OCI-LY7 (cell line): ENCODE data around the gene RFFL. TPM values are rescaled to one million over a fixed set of nuclear protein-coding genes. Genes with fewer than 3 reads are reported as not detected.

Experiments
- BruUV-seq: library from RNA; stranded (reverse); fragments of 400-500 nt; replicated peaks from 2 replicates; lab custom pipeline; 2021; lab: Mats Ljungman, UMichigan
- CTCF ChIA-PET: fragments of 300-600 bp; sonication (Branson Sonifier 250); formaldehyde crosslinking; loops from one replicate; lab custom pipeline; 2022; ENCODE audit warnings: antibody characterized with exemption; ENCODE audit not compliant: unreplicated experiment; lab: Charles Lee
- POLR2A ChIA-PET: fragments of 300-600 bp; sonication (Branson Sonifier 250); formaldehyde crosslinking; loops from one replicate; lab custom pipeline; 2022; ENCODE audit warnings: antibody characterized with exemption; lab: Charles Lee
- DNase-seq: peaks from one replicate; pipeline ENCODE4 v3.0.0-alpha.2; 2015; ENCODE audit warnings: low spot score
- H2AFZ ChIP-seq: fragments of 200-600 bp; sonication (generic), shearing (Covaris generic); 2 replicates; pipeline ENCODE4 v1.6.1; 2014; ENCODE audit warnings: mild to moderate bottlenecking, antibody characterized with exemption, low read length, moderate library complexity
- H3K27ac ChIP-seq: fragments of 200-600 bp; sonication (generic); 2 replicates; pipeline ENCODE4 v1.5.1; 2014; ENCODE audit warnings: mixed run types, low read depth, mild to moderate bottlenecking, moderate library complexity, low read length, inconsistent platforms; ENCODE audit not compliant: poor library complexity, severe bottlenecking
- H3K36me3 ChIP-seq: fragments of 200-600 bp; sonication (generic); 2 replicates; pipeline ENCODE4 v1.6.1; 2014; ENCODE audit warnings: mild to moderate bottlenecking, antibody characterized with exemption, low read length, moderate library complexity, mixed read lengths; ENCODE audit not compliant: insufficient read depth
- H3K4me1 ChIP-seq: fragments of 200-600 bp; sonication (generic); 2 replicates; pipeline ENCODE4 v1.5.1; 2014; ENCODE audit warnings: mild to moderate bottlenecking, low read length; ENCODE audit not compliant: insufficient read depth, poor library complexity, severe bottlenecking
- H3K4me2 ChIP-seq: fragments of 200-600 bp; sonication (generic); 2 replicates; pipeline ENCODE4 v1.6.1; 2014; ENCODE audit warnings: mild to moderate bottlenecking, low read length
- H3K4me3 ChIP-seq: fragments of 200-600 bp; sonication (generic); 2 replicates; pipeline ENCODE4 v1.5.1; 2014; ENCODE audit warnings: mild to moderate bottlenecking, low read depth, low read length; ENCODE audit not compliant: poor library complexity, severe bottlenecking
- H3K79me2 ChIP-seq: fragments of 200-600 bp; sonication (generic); 2 replicates; pipeline ENCODE4 v1.6.1; 2016; ENCODE audit warnings: low read depth, mild to moderate bottlenecking, low read length, moderate library complexity, mixed read lengths; ENCODE audit not compliant: insufficient read depth
- H3K9me2 ChIP-seq: fragments of 200-600 bp; sonication (generic); 2 replicates; pipeline ENCODE4 v1.6.1; 2016; ENCODE audit warnings: mild to moderate bottlenecking, low read length, mixed read lengths; ENCODE audit not compliant: insufficient read depth
- H3K9me3 ChIP-seq: fragments of 200-600 bp; sonication (generic); 2 replicates; pipeline ENCODE4 v1.6.1; 2014; ENCODE audit warnings: mild to moderate bottlenecking, mixed run types, low read length, mixed read lengths
- H4K20me1 ChIP-seq: fragments of 200-600 bp; sonication (generic); 2 replicates; pipeline ENCODE4 v1.6.1; 2014; ENCODE audit warnings: mild to moderate bottlenecking, antibody characterized with exemption, low read length, moderate library complexity, mixed read lengths; ENCODE audit not compliant: insufficient read depth
- CTCF ChIP-seq: fragments of 200-600 bp; sonication (generic); conservative IDR thresholded peaks from 2 replicates; pipeline ENCODE4 v1.5.1; 2014; ENCODE audit warnings: mild to moderate bottlenecking, antibody characterized with exemption, low read length, moderate library complexity, mixed read lengths
- EZH2phosphoT487 ChIP-seq: fragments of 200-600 bp; sonication (generic); IDR thresholded peaks from 2 replicates; pipeline ENCODE4 v1.6.1; 2018; ENCODE audit warnings: low read depth, borderline replicate concordance, mild to moderate bottlenecking, mixed run types, antibody characterized with exemption, low read length, moderate library complexity, mixed read lengths
- intact Hi-C: fragments of 100-400 bp; cut with micrococcal nuclease; formaldehyde crosslinking; loops from one replicate; pipeline ENCODE4 v1.10.0; 2022; ENCODE audit not compliant: unreplicated experiment
- total RNA-seq, 2 experiments: library from RNA; depleted of rRNA in 1 of 2; stranded (reverse); fragments of >200 nt in 1 of 2; shearing (Covaris generic) in 1 of 2; gene quantifications; 2 replicates each; pipeline ENCODE4 v1.2.3, GENCODE V29; 2014 to 2022

Gene RFFL
- total RNA-seq, 2 experiments from 2014 or later, result 15.6 to 16.1 TPM

GRCh38 chr17:35086931-35087573, 23.5 kb upstream of the RFFL start:
- intact Hi-C loops, result loop anchor here (5.0 kb wide), 1 partner anchor 75 kb away; no protein-coding TSS in a partner anchor
- Histone ChIP-seq H3K4me3 (no peak overlapping the region), H3K9me2 (no peaks in the 10 kb centered on the region), H3K79me2 (no peaks in the 10 kb centered on the region; the same call in 1 of the 2 replicates), H3K36me3 (no peaks in the 10 kb centered on the region), H4K20me1 (no peaks in the 10 kb centered on the region), H3K9me3 (no peaks in the 10 kb centered on the region), H3K4me2 (peak overlapping the region; percentile 99; the same call in 1 of the 2 replicates), H2AFZ (no peak overlapping the region), H3K4me1 (peaks cover 38% of the 10 kb centered on the region), H3K27ac (no peak overlapping the region)
- TF ChIP-seq CTCF (no peak), EZH2phosphoT487 (no peak)
- TSS peak; percentile 49 for BruUV-seq
- ChIA-PET CTCF (no interaction called here), POLR2A (interaction anchor here (0.7 to 1.0 kb wide), 2 partner anchors 17 to 44 kb away, joined by 3 to 4 read pairs; no protein-coding TSS in a partner anchor)
- no peak for DNase-seq

DNA sequence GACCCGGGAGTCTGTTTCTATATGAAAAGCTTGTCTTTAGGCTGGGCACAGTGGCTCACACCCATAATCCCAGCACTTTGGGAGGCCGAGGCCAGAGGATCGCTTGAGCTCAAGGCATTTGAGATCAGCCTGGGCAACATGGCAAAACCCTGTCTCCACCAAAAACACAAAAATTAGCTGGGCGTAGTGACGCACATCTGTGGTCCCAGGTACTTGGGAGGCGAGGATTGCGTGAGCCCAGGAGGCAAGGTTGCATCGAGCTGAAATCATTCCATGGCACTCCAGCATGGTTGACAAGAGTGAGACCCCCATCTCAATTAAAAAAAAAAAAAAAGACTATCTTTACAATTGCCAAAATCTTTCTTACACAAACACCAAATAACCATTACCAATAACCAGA, 22.7 kb upstream of the RFFL start:
- BruUV-seq, result no TSS peak
- Histone ChIP-seq H3K4me2 (no peak overlapping the region), H3K36me3 (no peaks in the 10 kb centered on the region), H2AFZ (no peak overlapping the region), H3K27ac (no peak overlapping the region), H3K4me3 (no peak overlapping the region), H3K4me1 (peaks cover 47% of the 10 kb centered on the region), H3K9me3 (no peaks in the 10 kb centered on the region), H3K79me2 (no peaks in the 10 kb centered on the region; the same call in 1 of the 2 replicates), H4K20me1 (no peaks in the 10 kb centered on the region), H3K9me2 (no peaks in the 10 kb centered on the region)
- no peak for DNase-seq
- intact Hi-C loops, result loop anchor here (5.0 kb wide), 1 partner anchor 74 kb away; no protein-coding TSS in a partner anchor
- POLR2A ChIA-PET, result interaction anchor here (0.7 to 1.0 kb wide), 2 partner anchors 16 to 45 kb away, joined by 3 to 4 read pairs; no protein-coding TSS in a partner anchor
- TF ChIP-seq CTCF (no peak), EZH2phosphoT487 (no peak)
- CTCF ChIA-PET, result no interaction called here

DNA sequence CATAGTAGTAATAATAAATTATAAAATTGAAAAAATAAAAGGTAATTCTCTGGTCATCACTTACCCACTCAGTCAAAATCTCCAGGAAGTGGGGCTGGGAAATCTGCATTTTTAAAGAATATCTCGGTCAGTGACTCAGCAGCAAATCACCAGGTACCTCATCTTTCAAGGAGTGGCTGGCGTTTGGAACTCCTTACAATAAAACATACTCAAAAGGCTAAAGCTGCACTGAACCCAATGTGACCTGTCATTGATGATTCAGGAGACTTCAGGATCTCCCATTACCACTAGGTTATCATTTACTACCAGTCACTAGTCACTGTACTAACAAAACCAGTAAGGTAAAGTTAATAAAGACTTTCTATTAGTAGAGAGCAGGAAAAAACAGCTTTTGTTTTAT, 21.5 kb upstream of the RFFL start:
- Histone ChIP-seq H3K79me2 (no peaks in the 10 kb centered on the region; the same call in 1 of the 2 replicates), H3K4me1 (peaks cover 59% of the 10 kb centered on the region), H3K36me3 (no peaks in the 10 kb centered on the region), H3K9me3 (no peaks in the 10 kb centered on the region), H3K4me3 (no peak overlapping the region), H3K4me2 (no peak overlapping the region), H3K27ac (no peak overlapping the region), H3K9me2 (no peaks in the 10 kb centered on the region), H4K20me1 (no peaks in the 10 kb centered on the region), H2AFZ (no peak overlapping the region)
- CTCF ChIA-PET, result no interaction called here
- intact Hi-C loops, result loop anchor here (5.0 kb wide), 1 partner anchor 73 kb away; no protein-coding TSS in a partner anchor
- BruUV-seq, result no TSS peak
- no peak for DNase-seq
- no peak for TF ChIP-seq CTCF
- no peak for TF ChIP-seq EZH2phosphoT487
- POLR2A ChIA-PET, result no interaction called here
